ENCODE measurements around the gene RND1. TPM values are rescaled to one million over a fixed set of nuclear protein-coding genes. Genes with fewer than 3 reads are reported as not detected.
A peak's percentile ranks its signal among the peaks of the same experiment; 100 is the strongest.

Gene RND1
- total and polyA plus RNA-seq, 7 donors: 0.15 to 1.2 (median 0.19) TPM; not detected in 2

GRCh38 chr12:48815126-48816110 is 50.3 kb downstream of the RND1 start:
- Histone ChIP-seq H3K4me1 (peaks cover 7% of the 10 kb centered on the region), H3K27ac (peak overlapping the region; percentile 78), H3K36me3 (ENCODE audit: insufficient read depth in 1 of 2, low read depth in 1 of 2) (no peaks in the 10 kb centered on the region), H3K4me3 (peak overlapping the region; percentile 87), H3K27me3 (ENCODE audit: insufficient read depth in 3 of 3, low read length in 2 of 3) (peaks cover 0 to 17% (median 2%) of the 10 kb centered on the region in 3 donors), H3K9me3 (no peaks in the 10 kb centered on the region)
- intact Hi-C loops (cut with DNase I): no loop called here
- TF ChIP-seq, protein P1, sequence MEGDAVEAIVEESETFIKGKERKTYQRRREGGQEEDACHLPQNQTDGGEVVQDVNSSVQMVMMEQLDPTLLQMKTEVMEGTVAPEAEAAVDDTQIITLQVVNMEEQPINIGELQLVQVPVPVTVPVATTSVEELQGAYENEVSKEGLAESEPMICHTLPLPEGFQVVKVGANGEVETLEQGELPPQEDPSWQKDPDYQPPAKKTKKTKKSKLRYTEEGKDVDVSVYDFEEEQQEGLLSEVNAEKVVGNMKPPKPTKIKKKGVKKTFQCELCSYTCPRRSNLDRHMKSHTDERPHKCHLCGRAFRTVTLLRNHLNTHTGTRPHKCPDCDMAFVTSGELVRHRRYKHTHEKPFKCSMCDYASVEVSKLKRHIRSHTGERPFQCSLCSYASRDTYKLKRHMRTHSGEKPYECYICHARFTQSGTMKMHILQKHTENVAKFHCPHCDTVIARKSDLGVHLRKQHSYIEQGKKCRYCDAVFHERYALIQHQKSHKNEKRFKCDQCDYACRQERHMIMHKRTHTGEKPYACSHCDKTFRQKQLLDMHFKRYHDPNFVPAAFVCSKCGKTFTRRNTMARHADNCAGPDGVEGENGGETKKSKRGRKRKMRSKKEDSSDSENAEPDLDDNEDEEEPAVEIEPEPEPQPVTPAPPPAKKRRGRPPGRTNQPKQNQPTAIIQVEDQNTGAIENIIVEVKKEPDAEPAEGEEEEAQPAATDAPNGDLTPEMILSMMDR (IDR thresholded peaks at IDR 0.05): no peak
- peak; percentile 72 to 82 for DNase-seq
- peak; percentile 61 to 83 (median 77) for ATAC-seq
- WGBS, 3 donors: 1% methylated on average over 49 to 54 of the region's 54 CpGs

- ATAC-seq: peak; percentile 90 to 96 (median 92)
- DNase-seq: peak; percentile 86 to 91
- Histone ChIP-seq H3K4me3 (peak overlapping the region; percentile 87), H3K36me3 (ENCODE audit: insufficient read depth in 1 of 2, low read depth in 1 of 2) (no peaks in the 10 kb centered on the region), H3K27ac (peak overlapping the region; percentile 78), H3K9me3 (no peaks in the 10 kb centered on the region), H3K4me1 (peaks cover 7% of the 10 kb centered on the region), H3K27me3 (ENCODE audit: insufficient read depth in 3 of 3, low read length in 2 of 3) (peaks cover 0 to 17% (median 1%) of the 10 kb centered on the region in 3 donors)
- intact Hi-C loops (cut with DNase I): no loop called here
- WGBS, 3 donors: 0 to 1% (median 1%) methylated on average over 44 to 69 of the region's 70 CpGs
- TF ChIP-seq, protein P1 (IDR thresholded peaks at IDR 0.05): peak; percentile 98
Observed at GRCh38 chr12:48814262-48815125, 51.2 kb downstream of the RND1 start.

DNA sequence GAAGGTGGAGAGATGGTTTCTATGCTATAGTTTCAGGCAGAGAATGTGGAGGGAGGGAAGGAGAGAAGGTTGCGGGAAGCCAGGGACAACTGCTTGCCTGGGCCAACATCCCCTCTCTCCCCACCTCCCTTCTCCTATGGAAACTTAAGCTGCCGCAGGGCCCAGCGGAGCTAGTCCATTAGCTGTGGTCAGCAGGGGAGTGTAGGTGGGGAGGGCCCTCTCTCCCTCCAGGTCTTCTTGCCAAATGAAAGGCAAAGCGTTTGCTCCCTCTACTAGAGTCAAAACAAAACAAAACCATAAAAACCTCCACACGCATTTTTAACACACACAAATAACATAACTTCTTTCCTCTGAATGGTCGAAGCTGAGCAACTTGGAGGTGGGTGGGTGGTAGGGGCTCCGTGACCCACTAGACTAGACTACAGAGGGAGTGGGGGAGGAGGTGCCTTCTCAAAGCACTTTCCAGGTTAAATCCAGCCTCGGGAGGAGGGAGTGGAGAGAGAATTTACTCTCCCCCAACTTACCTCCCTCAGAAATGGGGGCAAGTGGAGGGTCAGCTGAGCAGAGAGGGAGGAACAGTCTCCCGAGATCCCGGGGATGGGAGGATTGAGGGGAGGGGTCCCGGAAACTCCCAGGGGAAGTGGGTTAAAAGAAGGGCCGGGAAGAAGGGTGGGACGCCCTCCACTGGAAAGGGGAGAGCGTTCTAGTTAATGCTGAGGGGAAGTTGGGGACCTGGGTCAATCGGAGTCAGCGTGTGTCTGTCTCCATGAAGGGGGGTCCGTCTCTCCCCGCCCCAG is 52.0 kb downstream of the RND1 start:
- H3K4me3 ChIP-seq: peak overlapping the region; percentile 87
- intact Hi-C loops (cut with DNase I): no loop called here
- no peaks in the 10 kb centered on the region for H3K36me3 ChIP-seq (ENCODE audit: insufficient read depth in 1 of 2, low read depth in 1 of 2)
- no peak for DNase-seq
- peaks cover 0 to 11% (median 0%) of the 10 kb centered on the region in 3 donors for H3K27me3 ChIP-seq (ENCODE audit: insufficient read depth in 3 of 3, low read length in 2 of 3)
- no peak overlapping the region for H3K27ac ChIP-seq
- ATAC-seq: peak in 1 of 4 donors; percentile 1
- peaks cover 7% of the 10 kb centered on the region for H3K4me1 ChIP-seq
- TF ChIP-seq, protein P1 (IDR thresholded peaks at IDR 0.05): no peak
- H3K9me3 ChIP-seq: no peaks in the 10 kb centered on the region
- 38 to 48% (median 39%) methylated on average over 16 to 18 of the region's 18 CpGs for WGBS, 3 donors

DNA sequence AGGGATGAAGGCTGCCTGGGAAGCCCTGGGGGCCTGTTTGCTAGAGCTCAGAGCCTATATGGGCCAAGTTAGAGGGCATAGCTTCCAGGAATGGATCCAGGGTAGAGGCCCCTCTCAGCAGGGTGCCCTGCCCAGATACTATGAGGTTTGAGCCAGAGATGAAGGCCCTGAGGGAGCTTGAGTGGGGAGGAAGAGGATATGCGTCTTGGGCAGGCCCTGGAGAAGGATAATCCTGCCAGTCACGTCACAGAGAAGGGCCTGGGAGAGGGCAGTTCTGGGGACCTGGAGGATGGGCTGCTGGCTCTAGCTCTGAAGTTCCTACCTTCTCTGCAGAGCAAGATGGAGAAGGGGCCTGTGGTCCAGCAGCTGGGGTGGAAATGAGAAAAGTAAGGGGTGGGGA is 53.3 kb downstream of the RND1 start:
- Histone ChIP-seq H3K4me1 (peaks cover 7% of the 10 kb centered on the region), H3K27ac (no peak overlapping the region), H3K4me3 (no peak overlapping the region), H3K27me3 (ENCODE audit: insufficient read depth in 3 of 3, low read length in 2 of 3) (no peaks in the 10 kb centered on the region), H3K36me3 (ENCODE audit: insufficient read depth in 1 of 2, low read depth in 1 of 2) (no peaks in the 10 kb centered on the region), H3K9me3 (no peaks in the 10 kb centered on the region)
- no peak for DNase-seq
- WGBS, 3 donors: 65 to 74% (median 72%) methylated on average over 2 of the region's 2 CpGs
- no peak for ATAC-seq
- intact Hi-C loops (cut with DNase I): no loop called here
- TF ChIP-seq, protein P1 (IDR thresholded peaks at IDR 0.05): no peak
